ENCODE results near the gene DKKL1. TPM values are rescaled to one million over a fixed set of nuclear protein-coding genes. Genes with fewer than 3 reads are reported as not detected.
"Not testable (repeated sequence)": the region's sequence is repeated elsewhere in the genome, so short reads cannot be mapped to it uniquely, and the experiment has no call there.

The DKKL1 gene
- total RNA-seq, 2 donors from 2014 or later: 1.8 to 2.1 TPM

- H3K4me3 ChIP-seq (ENCODE audit: low read length): no peak overlapping the region
- TF ChIP-seq CTCF (conservative IDR thresholded peaks at IDR 0.05): no peak
- no peak overlapping the region for H3K9ac ChIP-seq (ENCODE audit: extremely low read depth, low read length, poor library complexity, severe bottlenecking)
- peaks cover 3% of the 10 kb centered on the region for H3K27me3 Mint-ChIP-seq (ENCODE audit: insufficient read depth)
- H3K27me3 ChIP-seq (ENCODE audit: control insufficient read depth, insufficient read depth, low read length, poor library complexity, severe bottlenecking): no peaks in the 10 kb centered on the region
- no peaks in the 10 kb centered on the region for H3K9me3 Mint-ChIP-seq
- H3K9me3 ChIP-seq (ENCODE audit: control insufficient read depth, low read length): no peaks in the 10 kb centered on the region
- no peak overlapping the region for H3K27ac Mint-ChIP-seq
- no peaks in the 10 kb centered on the region for H3K4me1 ChIP-seq (ENCODE audit: control insufficient read depth, insufficient read depth, low read length)
- H3K4me3 Mint-ChIP-seq: no peak overlapping the region
- peaks cover 3% of the 10 kb centered on the region for H3K36me3 ChIP-seq (ENCODE audit: control insufficient read depth, insufficient read depth, low read length)
- WGBS, 2 experiments (ENCODE audit: insufficient coverage in 1 of 2, insufficient read length in 1 of 2): 80 to 88% methylated on average over 1 to 2 of the region's 2 CpGs
- no peaks in the 10 kb centered on the region for H3K4me1 Mint-ChIP-seq
- peak; percentile 82 for DNase-seq
- peaks cover 33% of the 10 kb centered on the region for H3K36me3 Mint-ChIP-seq (ENCODE audit: low read depth)
- H3K27ac ChIP-seq (ENCODE audit: low read depth, low read length): no peak overlapping the region
Observed at GRCh38 chr19:49331616-49332055, 32.0 kb upstream of the DKKL1 start.

- H3K27me3 ChIP-seq (ENCODE audit: control insufficient read depth, insufficient read depth, low read length, poor library complexity, severe bottlenecking); H3K27ac Mint-ChIP-seq; H3K9me3 ChIP-seq (ENCODE audit: control insufficient read depth, low read length); H3K9me3 Mint-ChIP-seq; H3K4me1 Mint-ChIP-seq; H3K27ac ChIP-seq (ENCODE audit: low read depth, low read length); H3K27me3 Mint-ChIP-seq (ENCODE audit: insufficient read depth); H3K9ac ChIP-seq (ENCODE audit: extremely low read depth, low read length, poor library complexity, severe bottlenecking); H3K4me3 Mint-ChIP-seq; H3K36me3 ChIP-seq (ENCODE audit: control insufficient read depth, insufficient read depth, low read length); H3K4me3 ChIP-seq (ENCODE audit: low read length); H3K4me1 ChIP-seq (ENCODE audit: control insufficient read depth, insufficient read depth, low read length): not testable (repeated sequence)
- WGBS, 2 experiments (ENCODE audit: insufficient coverage in 1 of 2, insufficient read length in 1 of 2): 93 to 94% methylated on average over 12 of the region's 13 CpGs
- peaks cover 34% of the 10 kb centered on the region for H3K36me3 Mint-ChIP-seq (ENCODE audit: low read depth)
- peak; percentile 13 for DNase-seq
Observed at GRCh38 chr19:49332691-49333417, 30.8 kb upstream of the DKKL1 start.

- peaks cover 3% of the 10 kb centered on the region for H3K36me3 ChIP-seq (ENCODE audit: control insufficient read depth, insufficient read depth, low read length)
- peaks cover 29% of the 10 kb centered on the region for H3K36me3 Mint-ChIP-seq (ENCODE audit: low read depth)
- H3K9ac ChIP-seq (ENCODE audit: extremely low read depth, low read length, poor library complexity, severe bottlenecking): no peak overlapping the region
- no peaks in the 10 kb centered on the region for H3K9me3 ChIP-seq (ENCODE audit: control insufficient read depth, low read length)
- no peaks in the 10 kb centered on the region for H3K9me3 Mint-ChIP-seq
- H3K27ac Mint-ChIP-seq: no peak overlapping the region
- WGBS, 2 experiments (ENCODE audit: insufficient coverage in 1 of 2, insufficient read length in 1 of 2): 84 to 95% methylated on average over 3 of the region's 3 CpGs
- no peak for TF ChIP-seq CTCF (conservative IDR thresholded peaks at IDR 0.05)
- peaks cover 13% of the 10 kb centered on the region for H3K27me3 Mint-ChIP-seq (ENCODE audit: insufficient read depth)
- H3K27ac ChIP-seq (ENCODE audit: low read depth, low read length): no peak overlapping the region
- H3K4me1 Mint-ChIP-seq: peaks cover 5% of the 10 kb centered on the region
- H3K27me3 ChIP-seq (ENCODE audit: control insufficient read depth, insufficient read depth, low read length, poor library complexity, severe bottlenecking): peaks cover 6% of the 10 kb centered on the region
- H3K4me3 ChIP-seq (ENCODE audit: low read length): no peak overlapping the region
- H3K4me3 Mint-ChIP-seq: no peak overlapping the region
- no peak for DNase-seq
- H3K4me1 ChIP-seq (ENCODE audit: control insufficient read depth, insufficient read depth, low read length): no peaks in the 10 kb centered on the region
Observed at GRCh38 chr19:49333418-49333805, 30.3 kb upstream of the DKKL1 start.

Measured in endodermal cell (in vitro differentiated cells).